ENCODE data around the gene RAB23.

Gene RAB23

GRCh38 chr6:57221936-57222742 lies at the start of gene RAB23:
TSS of gene RAB23 (minus strand) at chr6:57222307. CDS start at chr6:57210380, 11,927 bp downstream.
- H3K4me3 ChIP-seq (ENCODE audit: low read length): peak within 1 kb of the TSS; percentile 91
- TF ChIP-seq, protein P1, sequence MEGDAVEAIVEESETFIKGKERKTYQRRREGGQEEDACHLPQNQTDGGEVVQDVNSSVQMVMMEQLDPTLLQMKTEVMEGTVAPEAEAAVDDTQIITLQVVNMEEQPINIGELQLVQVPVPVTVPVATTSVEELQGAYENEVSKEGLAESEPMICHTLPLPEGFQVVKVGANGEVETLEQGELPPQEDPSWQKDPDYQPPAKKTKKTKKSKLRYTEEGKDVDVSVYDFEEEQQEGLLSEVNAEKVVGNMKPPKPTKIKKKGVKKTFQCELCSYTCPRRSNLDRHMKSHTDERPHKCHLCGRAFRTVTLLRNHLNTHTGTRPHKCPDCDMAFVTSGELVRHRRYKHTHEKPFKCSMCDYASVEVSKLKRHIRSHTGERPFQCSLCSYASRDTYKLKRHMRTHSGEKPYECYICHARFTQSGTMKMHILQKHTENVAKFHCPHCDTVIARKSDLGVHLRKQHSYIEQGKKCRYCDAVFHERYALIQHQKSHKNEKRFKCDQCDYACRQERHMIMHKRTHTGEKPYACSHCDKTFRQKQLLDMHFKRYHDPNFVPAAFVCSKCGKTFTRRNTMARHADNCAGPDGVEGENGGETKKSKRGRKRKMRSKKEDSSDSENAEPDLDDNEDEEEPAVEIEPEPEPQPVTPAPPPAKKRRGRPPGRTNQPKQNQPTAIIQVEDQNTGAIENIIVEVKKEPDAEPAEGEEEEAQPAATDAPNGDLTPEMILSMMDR (conservative IDR thresholded peaks at IDR 0.05; ENCODE audit: low read depth, low read length): no peak
- no peak for DNase-seq (ENCODE audit: low read depth)

- no peak for DNase-seq (ENCODE audit: low read depth)
- TF ChIP-seq, protein P1 (conservative IDR thresholded peaks at IDR 0.05; ENCODE audit: low read depth, low read length): no peak
- H3K4me3 ChIP-seq (ENCODE audit: low read length): no peak overlapping the region
Measured at GRCh38 chr6:57268294-57268640, 46.2 kb upstream of the RAB23 start.

DNA sequence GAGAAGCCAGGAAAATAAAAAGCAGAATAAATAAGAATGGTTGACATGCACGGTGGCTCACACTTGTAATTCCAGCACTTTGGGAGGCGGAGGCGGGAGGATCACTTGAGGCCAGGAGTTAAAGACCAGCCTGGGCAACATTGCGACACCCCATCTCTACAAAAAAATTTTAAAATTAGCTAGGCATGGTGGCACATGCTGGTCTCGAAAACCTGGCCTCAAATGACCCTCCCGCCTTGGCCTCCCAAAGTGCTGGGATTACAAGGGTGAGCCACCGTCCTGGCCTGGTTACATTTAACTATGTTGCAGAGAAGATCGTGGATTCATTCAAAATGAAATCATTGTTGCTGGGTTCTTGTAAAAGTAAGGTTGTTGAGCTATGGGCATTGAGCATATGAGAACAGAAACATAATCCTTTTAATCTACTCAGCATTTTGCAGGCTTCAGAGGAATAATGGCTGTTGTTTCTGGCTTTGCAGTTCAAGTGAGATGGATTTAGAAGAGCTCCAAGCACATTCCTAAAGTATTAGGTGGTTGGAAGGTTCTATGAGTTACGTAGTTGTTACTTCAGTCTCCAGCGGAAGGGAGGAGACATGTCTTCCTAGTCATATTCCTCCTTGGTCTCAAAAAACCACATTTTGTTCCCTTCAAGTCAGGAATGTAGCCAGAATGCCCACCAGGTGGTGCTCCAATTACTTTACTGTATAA lies 45.6 kb upstream of the RAB23 start:
- TF ChIP-seq, protein P1 (conservative IDR thresholded peaks at IDR 0.05; ENCODE audit: low read depth, low read length): peak; percentile 71
- peak; percentile 98 for DNase-seq (ENCODE audit: low read depth)
- H3K4me3 ChIP-seq (ENCODE audit: low read length): no peak overlapping the region

GRCh38 chr6:57265755-57266221 lies 43.7 kb upstream of the RAB23 start:
- DNase-seq (ENCODE audit: low read depth): no peak
- TF ChIP-seq, protein P1 (conservative IDR thresholded peaks at IDR 0.05; ENCODE audit: low read depth, low read length): no peak
- no peak overlapping the region for H3K4me3 ChIP-seq (ENCODE audit: low read length)

DNA sequence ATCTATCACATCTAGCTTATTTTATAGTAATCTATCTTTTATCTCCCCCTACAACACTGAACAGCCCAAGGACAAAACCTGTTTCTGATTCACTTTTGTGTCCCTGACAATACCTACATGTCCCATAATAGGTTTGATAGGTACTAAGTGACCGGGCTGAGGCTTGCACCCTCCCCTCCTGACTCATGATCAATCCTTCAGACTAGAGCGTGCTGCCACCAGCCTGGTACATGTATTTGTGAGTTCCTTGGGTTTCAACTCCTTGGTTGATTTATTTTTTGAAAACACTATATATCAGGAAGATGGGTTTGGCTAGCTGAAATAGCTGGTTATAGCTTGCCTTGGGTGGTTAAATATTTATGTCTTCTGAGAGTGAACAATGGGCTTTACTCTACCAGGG lies 41.6 kb upstream of the RAB23 start:
- H3K4me3 ChIP-seq (ENCODE audit: low read length): no peak overlapping the region
- TF ChIP-seq, protein P1 (conservative IDR thresholded peaks at IDR 0.05; ENCODE audit: low read depth, low read length): no peak
- DNase-seq (ENCODE audit: low read depth): no peak

DNA sequence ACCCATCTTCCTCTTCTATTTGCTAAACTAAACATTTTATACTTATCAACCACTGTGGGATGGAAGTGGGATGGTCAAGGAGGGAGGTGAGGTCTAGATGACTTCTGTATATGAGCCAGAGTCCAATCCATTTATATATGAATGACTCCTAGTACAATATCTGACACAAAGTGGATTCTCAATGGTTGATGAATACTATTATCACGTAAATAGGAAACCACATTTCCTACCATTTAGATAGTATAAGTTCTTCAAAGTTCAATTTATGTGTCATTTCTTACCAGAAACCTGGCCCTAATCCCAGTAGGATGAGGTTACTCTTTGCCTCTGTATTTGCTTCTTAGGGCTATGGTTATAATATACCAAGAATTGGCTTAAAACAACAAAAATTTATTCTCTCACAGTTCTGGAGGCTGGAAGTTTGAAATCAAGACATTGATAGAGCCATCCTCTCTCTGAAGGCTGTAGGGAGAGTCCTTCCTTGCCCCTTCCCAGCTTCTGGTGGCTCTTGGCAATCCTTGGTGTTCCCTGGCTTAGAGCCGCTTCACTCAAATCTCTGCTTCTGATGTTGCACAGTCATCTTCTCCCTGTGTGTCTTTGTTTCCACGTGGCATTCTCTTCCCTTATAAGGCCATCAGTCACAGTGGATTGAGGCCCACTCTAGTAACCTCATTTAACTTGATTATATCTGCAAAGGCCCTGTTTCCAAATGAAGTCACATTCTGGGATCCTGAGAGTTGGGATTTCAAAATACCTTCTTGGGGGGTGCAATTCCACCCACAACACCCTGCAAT lies 41.0 kb upstream of the RAB23 start:
- TF ChIP-seq, protein P1 (conservative IDR thresholded peaks at IDR 0.05; ENCODE audit: low read depth, low read length): no peak
- DNase-seq (ENCODE audit: low read depth): no peak
- no peak overlapping the region for H3K4me3 ChIP-seq (ENCODE audit: low read length)

Data from retinal pigment epithelial cell (primary cell).